ENCODE results near the gene POLR2M.

Gene POLR2M

GRCh38 chr15:57671636-57672035, 34.9 kb upstream of the POLR2M start:
- TF ChIP-seq POLR2A (IDR thresholded peaks at IDR 0.05; ENCODE audit: low read depth, low read length) (no peak), POLR2AphosphoS5 (IDR thresholded peaks at IDR 0.05; ENCODE audit: low read depth, low read length) (no peak), TAF1 (IDR thresholded peaks at IDR 0.05; ENCODE audit: low read depth, low read length) (no peak)
- no peak for FAIRE-seq
- no peak for DNase-seq (ENCODE audit: insufficient read length, low spot score)

- DNase-seq (ENCODE audit: insufficient read length, low spot score) (no peak), FAIRE-seq (no peak)
- TF ChIP-seq SPI1 (IDR thresholded peaks at IDR 0.05; ENCODE audit: low read depth, low read length): no peak
- no peak for TF ChIP-seq POLR2AphosphoS5 (IDR thresholded peaks at IDR 0.05; ENCODE audit: low read depth, low read length)
Measured at GRCh38 chr15:57675481-57676181, 30.9 kb upstream of the POLR2M start.

- no peak for TF ChIP-seq SPI1 (IDR thresholded peaks at IDR 0.05; ENCODE audit: low read depth, low read length)
- no peak for TF ChIP-seq POLR2A (IDR thresholded peaks at IDR 0.05; ENCODE audit: low read depth, low read length)
- TF ChIP-seq POU2F2 (IDR thresholded peaks at IDR 0.05; ENCODE audit: low read depth, low read length): no peak
- no peak for TF ChIP-seq POLR2AphosphoS5 (IDR thresholded peaks at IDR 0.05; ENCODE audit: low read depth, low read length)
- TF ChIP-seq PAX5 (IDR thresholded peaks at IDR 0.05; ENCODE audit: insufficient read depth, low read length, severe bottlenecking): no peak
- no peak for TF ChIP-seq TAF1 (IDR thresholded peaks at IDR 0.05; ENCODE audit: low read depth, low read length)
- FAIRE-seq: no peak
- DNase-seq (ENCODE audit: insufficient read length, low spot score): no peak
Measured at GRCh38 chr15:57676585-57676984, 29.9 kb upstream of the POLR2M start.

- no peak for DNase-seq (ENCODE audit: insufficient read length, low spot score)
- TF ChIP-seq SPI1 (IDR thresholded peaks at IDR 0.05; ENCODE audit: low read depth, low read length): no peak
- TF ChIP-seq POU2F2 (IDR thresholded peaks at IDR 0.05; ENCODE audit: low read depth, low read length): no peak
- no peak for TF ChIP-seq POLR2A (IDR thresholded peaks at IDR 0.05; ENCODE audit: low read depth, low read length)
- no peak for TF ChIP-seq POLR2AphosphoS5 (IDR thresholded peaks at IDR 0.05; ENCODE audit: low read depth, low read length)
- TF ChIP-seq PAX5 (IDR thresholded peaks at IDR 0.05; ENCODE audit: insufficient read depth, low read length, severe bottlenecking): no peak
- no peak for TF ChIP-seq TAF1 (IDR thresholded peaks at IDR 0.05; ENCODE audit: low read depth, low read length)
- no peak for FAIRE-seq
Measured at GRCh38 chr15:57677204-57677603, 29.3 kb upstream of the POLR2M start.

GRCh38 chr15:57680021-57680420, 26.5 kb upstream of the POLR2M start:
- FAIRE-seq (no peak), DNase-seq (ENCODE audit: insufficient read length, low spot score) (no peak)
- no peak for TF ChIP-seq POU2F2 (IDR thresholded peaks at IDR 0.05; ENCODE audit: low read depth, low read length)
- no peak for TF ChIP-seq PAX5 (IDR thresholded peaks at IDR 0.05; ENCODE audit: insufficient read depth, low read length, severe bottlenecking)
- TF ChIP-seq TAF1 (IDR thresholded peaks at IDR 0.05; ENCODE audit: low read depth, low read length): no peak
- no peak for TF ChIP-seq POLR2A (IDR thresholded peaks at IDR 0.05; ENCODE audit: low read depth, low read length)

DNA sequence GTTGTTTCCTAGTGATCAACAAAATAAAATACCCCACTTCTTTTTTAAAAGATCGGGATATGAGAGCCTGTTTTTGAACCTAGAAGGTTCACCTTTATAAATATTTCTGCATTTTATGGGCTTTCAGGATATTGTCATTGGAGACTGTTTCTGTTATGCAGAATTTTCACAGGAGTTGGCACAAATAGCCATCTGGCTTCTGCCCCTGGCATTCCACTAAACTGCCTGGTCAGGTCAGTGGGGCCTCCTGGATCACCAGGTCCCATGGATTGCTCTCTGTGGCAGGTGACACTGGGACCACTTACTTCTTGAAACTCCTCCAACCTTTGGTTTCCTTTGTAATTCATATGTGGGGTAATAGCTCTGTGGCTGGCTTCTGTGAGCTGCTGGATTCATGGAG, 25.5 kb upstream of the POLR2M start:
- TF ChIP-seq PAX5 (IDR thresholded peaks at IDR 0.05; ENCODE audit: insufficient read depth, low read length, severe bottlenecking) (no peak), TAF1 (IDR thresholded peaks at IDR 0.05; ENCODE audit: low read depth, low read length) (no peak), POLR2A (IDR thresholded peaks at IDR 0.05; ENCODE audit: low read depth, low read length) (no peak), POU2F2 (IDR thresholded peaks at IDR 0.05; ENCODE audit: low read depth, low read length) (no peak), POLR2AphosphoS5 (IDR thresholded peaks at IDR 0.05; ENCODE audit: low read depth, low read length) (no peak)
- DNase-seq (ENCODE audit: insufficient read length, low spot score) (no peak), FAIRE-seq (no peak)

- no peak for DNase-seq (ENCODE audit: insufficient read length, low spot score)
- FAIRE-seq: no peak
- TF ChIP-seq PAX5 (IDR thresholded peaks at IDR 0.05; ENCODE audit: insufficient read depth, low read length, severe bottlenecking) (no peak), POLR2A (IDR thresholded peaks at IDR 0.05; ENCODE audit: low read depth, low read length) (no peak), SPI1 (IDR thresholded peaks at IDR 0.05; ENCODE audit: low read depth, low read length) (no peak), POLR2AphosphoS5 (IDR thresholded peaks at IDR 0.05; ENCODE audit: low read depth, low read length) (no peak), TAF1 (IDR thresholded peaks at IDR 0.05; ENCODE audit: low read depth, low read length) (no peak), POU2F2 (IDR thresholded peaks at IDR 0.05; ENCODE audit: low read depth, low read length) (no peak)
Measured at GRCh38 chr15:57683481-57683880, 23.0 kb upstream of the POLR2M start.

- FAIRE-seq (no peak), DNase-seq (ENCODE audit: insufficient read length, low spot score) (no peak)
- TF ChIP-seq SPI1 (IDR thresholded peaks at IDR 0.05; ENCODE audit: low read depth, low read length): no peak
- no peak for TF ChIP-seq PAX5 (IDR thresholded peaks at IDR 0.05; ENCODE audit: insufficient read depth, low read length, severe bottlenecking)
- no peak for TF ChIP-seq POLR2A (IDR thresholded peaks at IDR 0.05; ENCODE audit: low read depth, low read length)
- TF ChIP-seq POLR2AphosphoS5 (IDR thresholded peaks at IDR 0.05; ENCODE audit: low read depth, low read length): no peak
- TF ChIP-seq TAF1 (IDR thresholded peaks at IDR 0.05; ENCODE audit: low read depth, low read length): no peak
- TF ChIP-seq POU2F2 (IDR thresholded peaks at IDR 0.05; ENCODE audit: low read depth, low read length): no peak
Measured at GRCh38 chr15:57684491-57685151, 21.9 kb upstream of the POLR2M start.

- DNase-seq (ENCODE audit: insufficient read length, low spot score) (no peak), FAIRE-seq (no peak)
- TF ChIP-seq TAF1 (IDR thresholded peaks at IDR 0.05; ENCODE audit: low read depth, low read length): no peak
- no peak for TF ChIP-seq SPI1 (IDR thresholded peaks at IDR 0.05; ENCODE audit: low read depth, low read length)
- TF ChIP-seq PAX5 (IDR thresholded peaks at IDR 0.05; ENCODE audit: insufficient read depth, low read length, severe bottlenecking): no peak
- TF ChIP-seq POU2F2 (IDR thresholded peaks at IDR 0.05; ENCODE audit: low read depth, low read length): no peak
- TF ChIP-seq POLR2A (IDR thresholded peaks at IDR 0.05; ENCODE audit: low read depth, low read length): no peak
- no peak for TF ChIP-seq POLR2AphosphoS5 (IDR thresholded peaks at IDR 0.05; ENCODE audit: low read depth, low read length)
Measured at GRCh38 chr15:57685306-57686095, 21.0 kb upstream of the POLR2M start.

All from GM12891 (cell line).